ENCODE results near the gene PDLIM7.

Gene PDLIM7

DNA sequence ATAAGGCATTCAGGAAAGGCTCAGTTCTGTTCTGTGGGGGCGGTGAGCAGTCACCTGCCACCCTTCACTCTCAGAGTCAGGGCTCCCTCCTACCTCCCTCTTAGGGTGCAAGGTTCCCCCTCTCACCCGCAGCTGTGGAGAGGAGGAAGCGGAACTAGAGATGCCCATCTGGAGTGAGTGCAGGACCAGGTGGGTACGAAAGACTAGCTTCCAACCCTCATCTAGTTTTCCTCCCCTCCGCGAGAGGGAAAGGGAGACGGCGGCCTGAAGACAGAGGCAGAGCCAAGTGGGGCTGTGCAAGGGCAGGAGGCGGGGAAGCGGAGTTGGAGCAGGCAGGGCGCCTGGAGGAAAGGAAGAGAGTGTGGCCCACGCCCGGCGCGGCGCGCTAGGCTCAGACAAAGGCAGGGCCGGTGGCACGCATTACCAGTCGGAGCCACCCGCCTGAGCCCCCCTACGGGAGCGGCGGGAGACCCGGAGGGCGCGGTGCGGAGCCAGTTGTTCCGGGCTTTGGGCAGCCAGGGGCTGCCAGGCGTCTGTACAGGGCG is 43.5 kb downstream of the PDLIM7 start:
- Mint-ChIP-seq H3K27me3 (peaks cover 63% of the 10 kb centered on the region), H3K36me3 (ENCODE audit: low read depth) (no peaks in the 10 kb centered on the region), H3K27ac (no peak overlapping the region), H3K4me1 (ENCODE audit: low read depth) (peaks cover 23% of the 10 kb centered on the region), H3K4me3 (peak overlapping the region; percentile 76), H3K9me3 (no peaks in the 10 kb centered on the region)
- intact Hi-C loops (cut with micrococcal nuclease): loop anchor here (1.0 to 2.0 kb wide), 3 partner anchors 23 to 64 kb away; no protein-coding TSS in a partner anchor

DNA sequence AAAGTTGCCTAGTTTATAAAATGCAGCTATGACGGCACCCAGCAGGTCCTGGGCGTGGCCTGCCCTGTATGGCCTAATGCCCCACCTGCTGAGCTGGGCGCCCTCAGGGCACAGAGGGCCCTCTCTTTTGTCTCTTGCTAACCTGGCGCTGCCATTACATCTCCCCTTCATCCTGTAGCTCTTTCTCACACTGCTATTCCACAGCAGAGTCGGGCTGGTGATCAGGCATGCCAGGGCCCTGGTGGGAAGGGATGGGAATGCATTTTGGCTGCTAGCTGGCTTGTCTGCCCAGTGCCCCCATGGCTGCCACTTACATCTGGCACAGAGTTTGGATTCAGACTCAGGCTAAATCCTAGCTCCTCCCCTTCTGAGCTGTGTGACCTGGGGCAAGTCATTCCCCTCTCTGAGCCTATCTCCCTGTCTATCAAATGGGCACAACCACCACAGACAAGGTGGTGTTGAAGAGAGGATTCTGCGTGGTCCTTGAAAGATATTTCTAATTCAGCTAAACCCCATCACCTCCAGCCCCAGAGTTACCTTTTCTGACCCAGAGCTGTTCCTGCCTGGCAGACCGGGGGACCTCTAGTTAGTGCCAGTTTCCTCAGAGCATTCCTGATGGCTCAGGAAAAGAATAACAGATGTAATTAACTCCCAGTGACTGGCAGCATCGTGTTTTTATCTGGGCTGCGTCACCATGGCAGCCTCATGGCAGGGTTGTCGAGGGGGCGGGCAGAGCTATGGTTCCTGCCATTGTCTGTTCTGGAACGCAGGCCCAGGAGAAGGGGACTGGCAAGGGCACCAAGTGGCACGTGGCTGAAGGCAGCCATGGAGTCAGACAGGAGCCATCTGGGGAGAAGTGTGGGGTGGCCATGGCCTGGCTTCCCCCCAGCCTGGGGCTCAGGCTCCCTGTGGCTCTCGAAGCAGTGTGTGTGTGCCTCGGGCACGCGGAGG is 44.4 kb downstream of the PDLIM7 start:
- no peak overlapping the region for H3K27ac Mint-ChIP-seq
- H3K4me3 Mint-ChIP-seq: no peak overlapping the region

DNA sequence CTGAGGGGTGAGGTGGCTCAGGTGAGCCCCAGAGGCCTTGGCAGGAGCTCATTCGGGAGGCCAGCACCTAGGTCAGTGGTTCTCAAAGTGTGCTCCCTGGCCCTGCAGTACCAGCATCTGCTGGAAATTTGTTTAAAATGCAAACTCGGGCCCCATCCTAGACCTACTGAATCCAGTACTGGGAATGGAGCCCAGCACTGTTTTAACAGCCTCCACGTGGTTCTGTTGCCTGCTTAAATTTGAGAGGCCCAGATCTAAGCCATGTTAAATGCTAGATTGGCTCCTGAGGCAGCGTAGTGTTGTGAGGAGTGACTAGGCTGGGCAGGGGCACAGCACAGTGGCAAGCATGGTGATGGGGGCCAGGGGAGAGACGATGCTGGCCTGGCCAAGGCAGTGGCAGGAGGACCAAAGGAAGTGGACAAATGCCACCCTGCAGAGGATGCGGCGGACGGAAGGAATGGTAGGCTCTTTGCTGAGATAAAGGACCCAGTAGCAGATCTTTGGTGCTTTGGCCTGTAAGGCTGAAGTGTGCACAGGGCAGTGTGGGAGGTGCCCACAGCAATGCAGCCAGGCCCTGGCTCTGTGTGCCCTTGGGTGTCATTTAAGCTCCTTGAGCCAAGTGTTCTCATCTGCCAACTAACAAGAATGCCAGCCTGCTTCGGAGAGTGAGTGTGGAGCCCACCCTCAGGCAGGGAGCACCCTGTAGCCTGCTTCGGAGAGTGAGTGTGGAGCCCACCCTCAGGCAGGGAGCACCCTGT is 46.6 kb downstream of the PDLIM7 start:
- Mint-ChIP-seq H3K27me3 (peaks cover 76% of the 10 kb centered on the region), H3K4me1 (ENCODE audit: low read depth) (peaks cover 32% of the 10 kb centered on the region), H3K27ac (no peak overlapping the region), H3K9me3 (no peaks in the 10 kb centered on the region), H3K4me3 (no peak overlapping the region), H3K36me3 (ENCODE audit: low read depth) (no peaks in the 10 kb centered on the region)
- intact Hi-C loops (cut with micrococcal nuclease): no loop called here

More for the DNA sequence above, 44.4 kb downstream of the PDLIM7 start:
- Mint-ChIP-seq H3K9me3 (no peaks in the 10 kb centered on the region), H3K36me3 (ENCODE audit: low read depth) (no peaks in the 10 kb centered on the region), H3K27me3 (peaks cover 71% of the 10 kb centered on the region), H3K4me1 (ENCODE audit: low read depth) (peaks cover 33% of the 10 kb centered on the region)
- intact Hi-C loops (cut with micrococcal nuclease): no loop called here

DNA sequence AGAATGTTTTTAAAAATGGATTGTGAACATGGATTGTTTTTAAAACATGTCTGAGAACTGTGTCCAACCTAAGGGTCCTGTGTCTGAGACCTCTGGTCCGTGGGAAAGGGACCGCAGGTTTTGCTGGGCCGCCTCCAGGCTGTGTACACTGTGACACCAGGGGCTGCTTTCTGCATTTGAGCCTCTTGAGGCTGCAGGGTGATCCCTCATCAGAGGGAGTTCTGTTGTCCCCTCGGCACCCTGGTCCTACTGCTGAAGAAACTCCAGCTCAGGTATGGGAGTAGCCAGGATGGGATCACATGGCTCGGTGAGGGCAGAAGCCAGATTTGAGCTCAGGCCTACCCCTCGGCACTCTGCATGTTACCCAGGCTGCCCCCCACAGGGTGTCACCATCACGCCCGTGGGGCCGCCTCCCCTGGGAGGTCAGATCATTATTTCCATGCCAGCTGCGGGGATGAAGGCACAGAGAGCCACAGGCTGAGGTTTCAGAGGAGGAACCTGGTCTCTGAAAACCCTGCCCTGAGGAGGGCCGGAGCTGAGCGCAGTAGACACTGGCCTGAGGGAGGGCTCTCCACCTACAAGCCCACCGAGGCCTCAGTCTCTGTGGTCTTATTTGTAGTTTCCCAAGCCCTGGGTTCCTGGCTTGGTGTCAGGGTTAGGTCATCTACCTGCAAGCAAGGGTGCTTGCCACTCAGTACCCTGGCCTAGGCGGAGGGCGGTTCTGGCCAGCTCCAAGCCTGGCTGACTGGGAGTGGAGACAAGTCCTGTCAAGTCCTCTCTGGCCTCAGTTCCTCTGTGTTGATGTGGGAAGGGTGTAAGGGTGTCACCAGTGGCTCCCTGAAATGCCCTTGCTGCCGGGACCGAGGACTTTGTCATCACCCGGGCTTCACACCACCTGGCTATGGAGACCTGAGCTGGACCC is 48.0 kb downstream of the PDLIM7 start:
- Mint-ChIP-seq H3K9me3 (no peaks in the 10 kb centered on the region), H3K4me3 (no peak overlapping the region), H3K36me3 (ENCODE audit: low read depth) (no peaks in the 10 kb centered on the region), H3K27ac (no peak overlapping the region), H3K4me1 (ENCODE audit: low read depth) (peaks cover 46% of the 10 kb centered on the region), H3K27me3 (peaks cover 73% of the 10 kb centered on the region)
- intact Hi-C loops (cut with micrococcal nuclease): no loop called here

DNA sequence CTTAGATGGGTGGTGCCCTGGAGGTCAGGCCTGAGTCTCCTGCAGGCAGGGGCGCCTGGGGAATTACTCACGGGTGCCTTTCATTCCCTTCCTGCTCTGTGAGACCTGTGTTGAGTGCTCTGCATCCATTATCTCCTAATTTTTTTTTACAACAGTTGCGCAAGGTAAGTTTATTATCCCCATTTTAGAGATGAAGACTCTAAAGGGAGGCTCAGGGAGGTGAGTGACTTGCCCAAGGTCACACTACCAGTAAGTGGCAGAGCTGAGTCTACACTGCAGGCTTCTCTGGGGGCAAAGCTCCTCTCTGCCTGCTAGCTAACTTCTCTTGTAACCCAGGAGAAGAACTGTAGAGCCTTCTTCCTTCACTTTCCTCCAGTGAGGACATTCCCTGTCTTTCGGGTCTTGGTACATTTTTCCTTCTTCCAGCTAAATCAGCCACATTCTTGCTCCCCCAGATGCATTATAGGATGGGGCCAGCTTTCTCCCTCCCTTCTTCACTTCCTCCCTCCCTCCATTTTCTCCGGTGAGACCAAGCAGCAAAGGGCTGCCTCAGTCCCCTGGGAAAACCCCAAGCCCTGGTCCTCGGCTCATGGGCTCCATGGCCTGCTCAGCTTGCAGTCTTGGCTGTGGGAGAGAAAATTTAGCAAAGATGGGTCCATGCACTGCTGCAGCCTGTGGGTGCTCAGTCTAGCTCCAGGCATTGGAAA is 49.0 kb downstream of the PDLIM7 start:
- Mint-ChIP-seq H3K4me3 (no peak overlapping the region), H3K36me3 (ENCODE audit: low read depth) (peaks cover 6% of the 10 kb centered on the region), H3K27me3 (peaks cover 65% of the 10 kb centered on the region), H3K9me3 (no peaks in the 10 kb centered on the region), H3K27ac (no peak overlapping the region), H3K4me1 (ENCODE audit: low read depth) (peaks cover 48% of the 10 kb centered on the region)
- intact Hi-C loops (cut with micrococcal nuclease): no loop called here

DNA sequence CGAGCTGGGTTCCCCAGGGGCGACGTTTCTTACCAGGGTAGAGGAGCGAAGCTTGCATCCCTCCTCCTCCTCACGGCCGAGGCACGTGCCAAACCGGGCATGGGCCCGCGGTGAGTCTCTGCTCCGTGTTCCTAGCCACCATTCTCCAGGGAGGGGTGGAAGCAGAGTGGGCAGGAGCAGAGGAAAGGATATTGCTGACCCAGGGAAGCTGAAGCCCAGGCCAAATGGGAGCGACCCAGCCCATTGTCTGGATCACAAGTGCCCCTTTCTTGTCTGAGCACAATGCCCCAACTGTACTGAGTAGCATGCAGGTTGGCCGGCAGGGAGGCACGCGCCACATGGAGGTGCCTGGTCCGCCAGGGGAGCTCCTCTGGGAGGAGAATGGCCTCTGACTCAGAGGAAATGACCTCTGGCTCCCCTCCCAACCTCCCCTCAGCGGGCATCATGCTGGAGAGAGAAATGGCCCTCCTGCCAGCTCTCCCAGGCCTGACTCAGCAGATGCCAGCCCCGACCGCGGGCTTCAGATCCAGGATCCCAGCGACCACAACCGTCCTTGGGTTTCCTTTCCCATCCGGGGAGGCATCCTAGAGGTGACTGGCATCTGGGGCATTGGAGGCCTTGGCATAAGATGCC is 49.7 kb downstream of the PDLIM7 start:
- intact Hi-C loops (cut with micrococcal nuclease): no loop called here
- Mint-ChIP-seq H3K27ac (no peak overlapping the region), H3K27me3 (peaks cover 58% of the 10 kb centered on the region), H3K4me3 (no peak overlapping the region), H3K36me3 (ENCODE audit: low read depth) (peaks cover 13% of the 10 kb centered on the region), H3K4me1 (ENCODE audit: low read depth) (peaks cover 50% of the 10 kb centered on the region), H3K9me3 (no peaks in the 10 kb centered on the region)

DNA sequence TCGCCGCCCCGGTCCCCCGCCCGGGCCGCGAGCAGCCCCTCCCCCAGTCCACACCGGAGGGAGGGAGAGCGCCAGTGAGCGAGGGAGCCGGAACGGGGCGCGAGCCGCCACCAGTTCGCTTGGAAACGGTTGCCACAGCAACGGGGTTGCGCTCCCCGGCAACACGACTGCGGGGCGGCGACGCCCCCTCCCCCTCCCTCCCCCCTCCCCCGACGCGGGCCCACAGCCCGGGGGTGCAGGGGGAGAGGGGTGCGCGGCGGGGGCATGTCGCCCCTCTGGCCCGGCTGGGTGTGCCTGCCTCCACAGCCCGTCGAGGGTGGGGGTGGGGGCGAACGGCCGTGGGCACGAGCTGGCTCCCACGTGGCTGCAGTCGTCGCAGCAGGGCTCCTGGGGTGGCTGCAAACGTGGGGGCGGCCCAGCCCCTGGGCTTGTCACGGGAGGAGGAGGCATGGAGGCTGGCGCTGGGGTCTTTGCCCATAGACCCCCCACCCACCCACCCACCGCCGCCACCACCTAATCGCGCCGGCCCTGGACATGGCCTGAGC is 50.3 kb downstream of the PDLIM7 start:
- Mint-ChIP-seq H3K4me3 (no peak overlapping the region), H3K9me3 (no peaks in the 10 kb centered on the region), H3K36me3 (ENCODE audit: low read depth) (peaks cover 19% of the 10 kb centered on the region), H3K27me3 (peaks cover 53% of the 10 kb centered on the region), H3K4me1 (ENCODE audit: low read depth) (peaks cover 56% of the 10 kb centered on the region), H3K27ac (no peak overlapping the region)
- intact Hi-C loops (cut with micrococcal nuclease): no loop called here

DNA sequence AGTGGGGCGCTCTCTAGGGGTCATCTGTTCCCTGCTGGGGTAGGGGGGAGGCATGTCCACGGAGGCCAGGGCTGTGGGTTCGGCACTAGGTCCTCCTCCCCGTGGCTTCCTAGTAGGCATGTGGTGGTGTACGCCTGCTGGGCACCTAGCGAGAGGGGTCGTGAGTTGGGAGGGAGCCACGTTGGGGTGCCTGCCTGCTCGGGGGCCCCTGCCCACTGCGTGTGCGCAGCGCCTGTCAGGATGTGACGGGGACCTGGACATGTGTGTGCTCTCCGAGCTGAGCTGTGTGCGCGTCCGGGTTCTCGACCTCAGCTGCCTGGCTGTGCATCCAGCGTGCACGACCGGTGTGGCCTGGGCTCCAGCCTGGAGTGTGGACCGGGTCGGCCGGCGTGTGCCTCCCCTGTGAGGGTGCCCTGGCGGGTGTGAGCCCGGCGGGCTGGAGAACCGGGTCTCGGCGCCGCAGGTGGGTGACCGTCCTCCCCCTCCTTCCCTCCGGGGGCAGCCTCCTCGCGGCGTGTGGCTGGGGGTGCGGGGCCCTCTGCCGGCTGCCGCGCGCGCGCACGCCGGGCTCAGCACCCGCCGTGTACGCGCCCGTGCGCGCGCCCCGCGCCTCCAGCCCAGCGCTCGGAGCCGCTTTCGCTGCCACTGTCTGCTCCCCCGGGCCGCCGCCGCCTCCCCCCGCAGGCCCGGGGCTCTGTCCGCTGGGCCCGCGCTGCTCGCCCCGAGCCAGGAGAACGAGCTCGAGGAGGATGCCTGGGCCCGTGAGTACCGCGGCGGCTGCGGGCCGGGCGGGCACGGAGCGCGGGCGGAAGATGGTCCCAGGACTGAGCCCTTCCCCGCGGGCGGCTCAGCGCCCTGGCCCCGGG is 51.0 kb downstream of the PDLIM7 start, which contains the start of gene PRR7:
Gene PRR7, plus strand, starts transcription at position 615 of the 866 bp plus-strand sequence. CDS start 8,254 bp downstream, outside the sequence.
- Mint-ChIP-seq H3K27me3 (peaks cover 48% of the 10 kb centered on the region), H3K9me3 (no peaks in the 10 kb centered on the region), H3K4me3 (peak within 1 kb of the TSS; percentile 61), H3K27ac (no peak within 1 kb of the TSS), H3K36me3 (ENCODE audit: low read depth) (peaks cover 26% of the 10 kb centered on the region), H3K4me1 (ENCODE audit: low read depth) (peaks cover 56% of the 10 kb centered on the region)
- intact Hi-C loops (cut with micrococcal nuclease): no loop called here

DNA sequence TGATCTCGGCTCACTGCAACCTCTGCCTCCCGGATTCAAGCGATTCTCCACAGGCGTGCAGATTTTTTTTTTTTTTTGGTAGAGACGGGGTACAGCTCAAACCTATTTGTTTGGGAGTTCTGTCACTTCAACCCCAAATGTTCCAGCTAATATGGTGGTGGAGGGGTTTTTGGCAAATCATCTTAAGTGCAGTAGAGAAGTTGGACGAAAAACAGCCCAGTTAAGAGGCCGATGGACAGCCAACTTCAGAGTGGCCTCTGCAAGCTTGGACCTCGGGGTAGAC is 51.5 kb downstream of the PDLIM7 start:
- intact Hi-C loops (cut with micrococcal nuclease): no loop called here
- Mint-ChIP-seq H3K4me3 (peak overlapping the region; percentile 22), H3K27ac (no peak overlapping the region), H3K9me3 (no peaks in the 10 kb centered on the region), H3K27me3 (peaks cover 45% of the 10 kb centered on the region), H3K4me1 (ENCODE audit: low read depth) (peaks cover 56% of the 10 kb centered on the region), H3K36me3 (ENCODE audit: low read depth) (peaks cover 32% of the 10 kb centered on the region)

DNA sequence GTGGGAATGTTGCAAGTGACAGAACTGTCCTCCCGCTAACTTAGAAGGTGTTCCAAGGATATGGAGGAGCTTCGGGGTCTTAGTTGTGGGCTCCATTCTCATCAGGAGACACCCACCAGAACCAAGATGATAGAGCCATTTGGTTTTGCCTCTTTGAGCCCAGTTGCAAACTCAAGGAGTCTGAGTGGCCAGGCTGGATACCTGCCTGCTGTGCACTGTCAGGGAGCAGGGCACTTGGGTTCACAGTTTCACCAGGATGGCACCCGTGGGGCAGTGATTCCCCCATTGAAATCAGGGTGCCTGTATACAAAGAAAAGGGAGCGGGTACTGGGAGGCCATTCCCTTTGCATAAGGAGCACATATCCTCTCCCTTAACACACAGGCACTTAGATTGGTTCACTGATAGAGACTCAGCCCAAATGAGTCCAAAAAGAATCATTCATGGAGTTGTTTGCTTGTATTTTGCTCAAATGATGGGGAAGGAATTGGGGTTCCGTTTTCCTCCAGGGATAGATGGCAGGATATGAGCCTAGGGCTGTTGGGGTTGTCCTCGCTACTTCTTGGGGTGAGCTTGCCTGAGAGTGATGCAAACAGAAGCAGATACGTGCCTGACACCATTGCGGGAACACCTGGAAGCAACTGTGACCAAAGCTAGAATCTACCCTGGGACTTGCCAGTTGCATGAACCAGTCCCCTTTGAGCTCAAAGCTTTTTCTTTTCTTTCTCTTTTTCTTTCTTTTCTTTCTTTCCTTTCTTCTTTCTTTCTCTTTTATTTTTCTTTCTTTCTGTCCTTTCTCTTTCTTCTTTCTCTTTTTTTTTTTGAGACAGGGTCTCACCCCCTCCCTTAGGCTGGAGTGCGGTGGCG is 52.1 kb downstream of the PDLIM7 start:
- Mint-ChIP-seq H3K9me3 (no peaks in the 10 kb centered on the region), H3K4me1 (ENCODE audit: low read depth) (peaks cover 56% of the 10 kb centered on the region), H3K27me3 (peaks cover 39% of the 10 kb centered on the region), H3K27ac (no peak overlapping the region), H3K4me3 (no peak overlapping the region), H3K36me3 (ENCODE audit: low read depth) (peaks cover 38% of the 10 kb centered on the region)
- intact Hi-C loops (cut with micrococcal nuclease): no loop called here
